ENCODE data around the gene CABLES2. TPM values are rescaled to one million over a fixed set of nuclear protein-coding genes. Genes with fewer than 3 reads are reported as not detected.
A peak's percentile ranks its signal among the peaks of the same experiment; 100 is the strongest.

The CABLES2 gene
- total and polyA plus RNA-seq, 9 of the 15 experiments (the other 6 are each of a cell fraction or from before 2014, with no cell fraction given) = 0.46 to 4.2 (median 1.6) TPM

DNA sequence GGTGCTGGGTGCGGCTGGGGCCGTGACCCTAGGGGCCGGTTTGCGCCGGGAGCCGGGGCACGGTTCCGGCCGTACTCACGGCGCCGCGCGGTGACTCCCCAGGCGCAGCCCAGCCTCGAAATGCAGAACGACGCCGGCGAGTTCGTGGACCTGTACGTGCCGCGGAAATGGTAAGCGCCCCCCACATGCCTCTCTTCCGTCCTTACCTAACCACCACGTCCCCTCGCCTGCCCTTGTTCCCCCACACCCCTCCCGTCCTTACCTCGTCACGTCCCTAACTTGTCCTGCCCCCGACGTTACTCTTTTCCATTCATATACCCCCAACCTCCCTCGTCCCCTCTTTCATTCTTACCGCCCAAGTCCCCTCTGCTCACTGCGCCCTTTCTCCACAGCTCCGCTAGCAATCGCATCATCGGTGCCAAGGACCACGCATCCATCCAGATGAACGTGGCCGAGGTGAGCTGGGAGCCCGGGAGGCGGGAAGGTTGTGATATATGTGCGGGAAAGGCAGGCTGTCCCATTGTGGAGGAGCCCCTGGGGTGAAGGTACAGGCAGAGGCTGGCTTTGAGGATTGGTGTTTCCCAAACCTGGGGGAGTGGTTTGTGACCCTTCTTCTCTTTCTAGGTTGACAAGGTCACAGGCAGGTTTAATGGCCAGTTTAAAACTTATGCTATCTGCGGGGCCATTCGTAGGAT is 19.7 kb downstream of the CABLES2 start (continued):
- TF ChIP-seq, protein P1, sequence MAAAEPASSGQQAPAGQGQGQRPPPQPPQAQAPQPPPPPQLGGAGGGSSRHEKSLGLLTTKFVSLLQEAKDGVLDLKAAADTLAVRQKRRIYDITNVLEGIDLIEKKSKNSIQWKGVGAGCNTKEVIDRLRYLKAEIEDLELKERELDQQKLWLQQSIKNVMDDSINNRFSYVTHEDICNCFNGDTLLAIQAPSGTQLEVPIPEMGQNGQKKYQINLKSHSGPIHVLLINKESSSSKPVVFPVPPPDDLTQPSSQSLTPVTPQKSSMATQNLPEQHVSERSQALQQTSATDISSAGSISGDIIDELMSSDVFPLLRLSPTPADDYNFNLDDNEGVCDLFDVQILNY (CRISPR knock-in tag; IDR thresholded peaks at IDR 0.05) = no peak
- TF ChIP-seq ZNF23 (CRISPR knock-in tag; IDR thresholded peaks at IDR 0.05) (no peak), SPI1 (IDR thresholded peaks at IDR 0.05; ENCODE audit: borderline replicate concordance, low read depth, low read length) (no peak), ZNF444 (CRISPR knock-in tag; IDR thresholded peaks at IDR 0.05) (no peak), POLR2AphosphoS5 (IDR thresholded peaks at IDR 0.05; ENCODE audit: control insufficient read depth, insufficient read depth, low read depth, low read length) (no peak), ZNF24 (IDR thresholded peaks at IDR 0.05) (no peak), FOXK1 (CRISPR knock-in tag; IDR thresholded peaks at IDR 0.05; ENCODE audit: borderline replicate concordance) (no peak), GTF2E2 (tag; IDR thresholded peaks at IDR 0.05) (peak; percentile 59), ARHGAP35 (IDR thresholded peaks at IDR 0.05; ENCODE audit: partially characterized antibody) (peak; percentile 69), FOS (IDR thresholded peaks at IDR 0.05; ENCODE audit: extremely low read depth, insufficient read length) (no peak), CCAR2 (IDR thresholded peaks at IDR 0.05; ENCODE audit: low read depth, low read length) (no peak), HDAC1 (IDR thresholded peaks at IDR 0.05) (peak in 1 of 2 experiments; percentile 39; a peak in 2 of 4 replicates), TEAD4 (IDR thresholded peaks at IDR 0.05; ENCODE audit: low read length) (no peak), TEAD4 (CRISPR knock-in tag; IDR thresholded peaks at IDR 0.05; ENCODE audit: borderline replicate concordance) (no peak), LARP7 (IDR thresholded peaks at IDR 0.05) (peak; percentile 87), ZNF707 (CRISPR knock-in tag; conservative IDR thresholded peaks at IDR 0.05) (no peak), ETV1 (tag; conservative IDR thresholded peaks at IDR 0.05; ENCODE audit: low read depth) (no peak), CEBPG (CRISPR knock-in tag; IDR thresholded peaks at IDR 0.05) (no peak), CEBPG (tag; conservative IDR thresholded peaks at IDR 0.05 in 1 of 2, IDR thresholded peaks at IDR 0.05 in 1 of 2) (no peak), SIN3A (IDR thresholded peaks at IDR 0.05; ENCODE audit: borderline replicate concordance in 2 of 2, control insufficient read depth in 1 of 2, low read depth in 2 of 2, low read length in 2 of 2) (peak in 1 of 2 experiments; percentile 20; a peak in 1 of 4 replicates), GABPB1 (CRISPR knock-in tag; IDR thresholded peaks at IDR 0.05) (no peak), PML (IDR thresholded peaks at IDR 0.05; ENCODE audit: low read length) (no peak), ERF (CRISPR knock-in tag; IDR thresholded peaks at IDR 0.05) (0 out of 2 replicates have a peak, but pooled peaks have one; percentile 49), MIER1 (IDR thresholded peaks at IDR 0.05; ENCODE audit: low read depth) (peak; percentile 40; the same call in 1 of the 2 replicates), ZNF324 (CRISPR knock-in tag; IDR thresholded peaks at IDR 0.05) (no peak), POLR2A (conservative IDR thresholded peaks at IDR 0.05) (peak; percentile 3; the same call in 1 of the 2 replicates)
- TF ChIP-seq, protein P2, sequence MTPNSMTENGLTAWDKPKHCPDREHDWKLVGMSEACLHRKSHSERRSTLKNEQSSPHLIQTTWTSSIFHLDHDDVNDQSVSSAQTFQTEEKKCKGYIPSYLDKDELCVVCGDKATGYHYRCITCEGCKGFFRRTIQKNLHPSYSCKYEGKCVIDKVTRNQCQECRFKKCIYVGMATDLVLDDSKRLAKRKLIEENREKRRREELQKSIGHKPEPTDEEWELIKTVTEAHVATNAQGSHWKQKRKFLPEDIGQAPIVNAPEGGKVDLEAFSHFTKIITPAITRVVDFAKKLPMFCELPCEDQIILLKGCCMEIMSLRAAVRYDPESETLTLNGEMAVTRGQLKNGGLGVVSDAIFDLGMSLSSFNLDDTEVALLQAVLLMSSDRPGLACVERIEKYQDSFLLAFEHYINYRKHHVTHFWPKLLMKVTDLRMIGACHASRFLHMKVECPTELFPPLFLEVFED (CRISPR knock-in tag; conservative IDR thresholded peaks at IDR 0.05) = peak; percentile 89
- TF ChIP-seq, protein P3, sequence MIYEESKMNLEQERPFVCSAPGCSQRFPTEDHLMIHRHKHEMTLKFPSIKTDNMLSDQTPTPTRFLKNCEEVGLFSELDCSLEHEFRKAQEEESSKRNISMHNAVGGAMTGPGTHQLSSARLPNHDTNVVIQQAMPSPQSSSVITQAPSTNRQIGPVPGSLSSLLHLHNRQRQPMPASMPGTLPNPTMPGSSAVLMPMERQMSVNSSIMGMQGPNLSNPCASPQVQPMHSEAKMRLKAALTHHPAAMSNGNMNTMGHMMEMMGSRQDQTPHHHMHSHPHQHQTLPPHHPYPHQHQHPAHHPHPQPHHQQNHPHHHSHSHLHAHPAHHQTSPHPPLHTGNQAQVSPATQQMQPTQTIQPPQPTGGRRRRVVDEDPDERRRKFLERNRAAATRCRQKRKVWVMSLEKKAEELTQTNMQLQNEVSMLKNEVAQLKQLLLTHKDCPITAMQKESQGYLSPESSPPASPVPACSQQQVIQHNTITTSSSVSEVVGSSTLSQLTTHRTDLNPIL (CRISPR knock-in tag; IDR thresholded peaks at IDR 0.05) = no peak

Data from K562 (cell line).